CD14-positive monocyte (primary cell): ENCODE data around the gene ATG4B. TPM values are rescaled to one million over a fixed set of nuclear protein-coding genes. Genes with fewer than 3 reads are reported as not detected.

Source experiments
- DNase-seq, 3 donors: peaks; one replicate each; pipeline ENCODE4 v3.0.0-alpha.2; 2011 to 2022
- H2AFZ ChIP-seq: 2 replicates; pipeline ENCODE4 v1.6.0; 2012; ENCODE audit warnings: mild to moderate bottlenecking, low read depth, low read length, inconsistent platforms; ENCODE audit not compliant: insufficient read depth, poor library complexity, severe bottlenecking
- H3K27ac ChIP-seq, 2 donors: 1 replicate in 1 of 2; 2 replicates in 1 of 2; pipeline ENCODE4 v1.5.1; 2012 to 2013; ENCODE audit warnings: low read length in 2 of 2, control low read depth in 1 of 2, inconsistent platforms in 1 of 2, low read depth in 1 of 2, mild to moderate bottlenecking in 1 of 2
- H3K27me3 ChIP-seq, 2 donors: one replicate each; pipeline versions ENCODE4 v1.6.0 to v1.6.1; 2011 to 2013; ENCODE audit warnings: low read length in 2 of 2; ENCODE audit not compliant: control insufficient read depth in 2 of 2, insufficient read depth in 2 of 2
- H3K36me3 ChIP-seq, 2 donors: replicated peaks in 1 of 2; 1 replicate in 1 of 2; 2 replicates in 1 of 2; pipeline versions ENCODE4 v1.5.1 to v1.6.1; 2012 to 2013; ENCODE audit warnings: low read length in 2 of 2, control low read depth in 1 of 2, inconsistent platforms in 1 of 2, mild to moderate bottlenecking in 1 of 2; ENCODE audit not compliant: insufficient read depth in 2 of 2, control insufficient read depth in 1 of 2
- H3K4me1 ChIP-seq, 2 donors: 1 replicate in 1 of 2; 2 replicates in 1 of 2; pipeline versions ENCODE4 v1.5.1 to v1.6.1; 2012 to 2013; ENCODE audit warnings: low read length in 2 of 2, control low read depth in 1 of 2, inconsistent platforms in 1 of 2, mild to moderate bottlenecking in 1 of 2, moderate library complexity in 1 of 2; ENCODE audit not compliant: insufficient read depth in 2 of 2, control insufficient read depth in 1 of 2
- H3K4me2 ChIP-seq: replicated peaks from 2 replicates; pipeline ENCODE3; 2012; ENCODE audit warnings: low read length, moderate library complexity, mild to moderate bottlenecking; ENCODE audit not compliant: poor library complexity, severe bottlenecking; ENCODE audit errors: extremely low read depth
- H3K4me3 ChIP-seq, 3 experiments: fragments of 200-600 bp in 1 of 3; sonication (generic) in 1 of 3; replicated peaks in 1 of 3; 1 replicate in 2 of 3; 2 replicates in 1 of 3; pipeline ENCODE4 v1.5.1; 2011 to 2013; ENCODE audit warnings: low read length in 3 of 3, mild to moderate bottlenecking in 3 of 3, control low read depth in 2 of 3, low read depth in 2 of 3, inconsistent platforms in 1 of 3, moderate library complexity in 1 of 3
- H3K79me2 ChIP-seq: 2 replicates; pipeline ENCODE4 v1.6.0; 2012; ENCODE audit warnings: mild to moderate bottlenecking, control low read depth, inconsistent platforms, low read length, moderate library complexity; ENCODE audit not compliant: insufficient read depth
- H3K9ac ChIP-seq: 2 replicates; pipeline ENCODE4 v1.6.0; 2017; ENCODE audit warnings: low read length, mild to moderate bottlenecking; ENCODE audit not compliant: insufficient read depth, poor library complexity, severe bottlenecking
- H3K9me3 ChIP-seq, 2 donors: replicated peaks in 1 of 2; 1 replicate in 1 of 2; 2 replicates in 1 of 2; pipeline versions ENCODE4 v1.5.1 to v1.6.1; 2012 to 2013; ENCODE audit warnings: low read length in 2 of 2, control low read depth in 1 of 2; ENCODE audit not compliant: control insufficient read depth in 1 of 2, insufficient read depth in 1 of 2
- H4K20me1 ChIP-seq: 2 replicates; pipeline ENCODE4 v1.6.0; 2012; ENCODE audit warnings: mild to moderate bottlenecking, low read length, control low read depth, moderate library complexity; ENCODE audit not compliant: insufficient read depth
- H3K27ac Mint-ChIP-seq, 7 donors: one replicate each; pipeline ENCODE4 v1.8.0; 2020; ENCODE audit warnings: mild to moderate bottlenecking in 7 of 7, mixed read lengths in 7 of 7, moderate library complexity in 6 of 7, inconsistent platforms in 2 of 7
- H3K27me3 Mint-ChIP-seq, 3 donors: one replicate each; pipeline ENCODE4 v1.8.0; 2021 to 2022; ENCODE audit warnings: low read depth in 3 of 3, mild to moderate bottlenecking in 3 of 3, mixed read lengths in 3 of 3, moderate library complexity in 3 of 3, inconsistent platforms in 1 of 3
- H3K36me3 Mint-ChIP-seq, 2 donors: one replicate each; pipeline ENCODE4 v1.8.0; 2020; ENCODE audit warnings: mixed read lengths in 2 of 2, inconsistent platforms in 1 of 2, mild to moderate bottlenecking in 1 of 2
- H3K4me1 Mint-ChIP-seq: one replicate; pipeline ENCODE4 v1.8.0; 2020; ENCODE audit warnings: mild to moderate bottlenecking, mixed read lengths
- H3K4me3 Mint-ChIP-seq, 2 donors: one replicate each; pipeline ENCODE4 v1.8.0; 2020; ENCODE audit warnings: mild to moderate bottlenecking in 2 of 2, mixed read lengths in 2 of 2, moderate library complexity in 1 of 2
- H3K9me3 Mint-ChIP-seq, 7 donors: one replicate each; pipeline ENCODE4 v1.8.0; 2020 to 2022; ENCODE audit warnings: mixed read lengths in 7 of 7, mild to moderate bottlenecking in 6 of 7, moderate library complexity in 6 of 7, inconsistent platforms in 2 of 7
- WGBS: methylation state at CpG from one replicate; pipeline ENCODE4 v1.1.5; 2013; ENCODE audit warnings: missing lambda C conversion rate; ENCODE audit not compliant: insufficient coverage; 5-methylcytosine and 5-hydroxymethylcytosine counted together
- intact Hi-C, 2 donors: fragments of 100-400 bp; cut with micrococcal nuclease; formaldehyde crosslinking; loops; one replicate each; pipeline versions ENCODE4 v1.15.0 to v1.15.1; 2023
- polyA plus RNA-seq, 3 donors: library from polyadenylated mRNA; depleted of rRNA in 1 of 3; unstranded in 2 of 3; stranded (reverse) in 1 of 3; fragments of 300-500 nt in 2 of 3; fragments of >200 nt in 1 of 3; fragmentation: Illumina TruSeq in 2 of 3; gene quantifications; 1 replicate in 2 of 3; 2 replicates in 1 of 3; pipeline ENCODE4 v1.2.3, GENCODE V29; 2012 to 2021
- TF ChIP-seq, protein P1 (sequence below): fragments of 200-600 bp; IDR thresholded peaks from one replicate; pipeline ENCODE4 v1.8.0; 2022; ENCODE audit warnings: antibody characterized with exemption, mild to moderate bottlenecking

ATG4B gene
- polyA plus RNA-seq, 3 donors: 54.5 to 202 (median 58.9) TPM

- Histone ChIP-seq H3K4me3 (no peak overlapping the region), H2AFZ (no peak overlapping the region), H3K27me3 (no peaks in the 10 kb centered on the region), H3K79me2 (no peaks in the 10 kb centered on the region), H3K36me3 (peaks cover 66 to 92% of the 10 kb centered on the region in 2 donors), H3K27ac (no peak overlapping the region), H3K9ac (no peak overlapping the region), H3K4me1 (no peaks in the 10 kb centered on the region), H4K20me1 (peaks cover 3% of the 10 kb centered on the region), H3K4me2 (no peak overlapping the region), H3K9me3 (no peaks in the 10 kb centered on the region)
- Mint-ChIP-seq H3K27me3 (no peaks in the 10 kb centered on the region), H3K4me1 (no peaks in the 10 kb centered on the region), H3K36me3 (peaks cover 63 to 83% of the 10 kb centered on the region in 2 donors), H3K4me3 (no peak overlapping the region), H3K27ac (no peak overlapping the region), H3K9me3 (no peaks in the 10 kb centered on the region)
- DNase-seq: no peak
- WGBS: 96% methylated on average over 29 of the region's 31 CpGs
- intact Hi-C loops: no loop called here
- TF ChIP-seq, protein P1, sequence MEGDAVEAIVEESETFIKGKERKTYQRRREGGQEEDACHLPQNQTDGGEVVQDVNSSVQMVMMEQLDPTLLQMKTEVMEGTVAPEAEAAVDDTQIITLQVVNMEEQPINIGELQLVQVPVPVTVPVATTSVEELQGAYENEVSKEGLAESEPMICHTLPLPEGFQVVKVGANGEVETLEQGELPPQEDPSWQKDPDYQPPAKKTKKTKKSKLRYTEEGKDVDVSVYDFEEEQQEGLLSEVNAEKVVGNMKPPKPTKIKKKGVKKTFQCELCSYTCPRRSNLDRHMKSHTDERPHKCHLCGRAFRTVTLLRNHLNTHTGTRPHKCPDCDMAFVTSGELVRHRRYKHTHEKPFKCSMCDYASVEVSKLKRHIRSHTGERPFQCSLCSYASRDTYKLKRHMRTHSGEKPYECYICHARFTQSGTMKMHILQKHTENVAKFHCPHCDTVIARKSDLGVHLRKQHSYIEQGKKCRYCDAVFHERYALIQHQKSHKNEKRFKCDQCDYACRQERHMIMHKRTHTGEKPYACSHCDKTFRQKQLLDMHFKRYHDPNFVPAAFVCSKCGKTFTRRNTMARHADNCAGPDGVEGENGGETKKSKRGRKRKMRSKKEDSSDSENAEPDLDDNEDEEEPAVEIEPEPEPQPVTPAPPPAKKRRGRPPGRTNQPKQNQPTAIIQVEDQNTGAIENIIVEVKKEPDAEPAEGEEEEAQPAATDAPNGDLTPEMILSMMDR: no peak
These were observed 33.0 kb downstream of the ATG4B start for GRCh38 chr2:241670333-241671110.

DNA sequence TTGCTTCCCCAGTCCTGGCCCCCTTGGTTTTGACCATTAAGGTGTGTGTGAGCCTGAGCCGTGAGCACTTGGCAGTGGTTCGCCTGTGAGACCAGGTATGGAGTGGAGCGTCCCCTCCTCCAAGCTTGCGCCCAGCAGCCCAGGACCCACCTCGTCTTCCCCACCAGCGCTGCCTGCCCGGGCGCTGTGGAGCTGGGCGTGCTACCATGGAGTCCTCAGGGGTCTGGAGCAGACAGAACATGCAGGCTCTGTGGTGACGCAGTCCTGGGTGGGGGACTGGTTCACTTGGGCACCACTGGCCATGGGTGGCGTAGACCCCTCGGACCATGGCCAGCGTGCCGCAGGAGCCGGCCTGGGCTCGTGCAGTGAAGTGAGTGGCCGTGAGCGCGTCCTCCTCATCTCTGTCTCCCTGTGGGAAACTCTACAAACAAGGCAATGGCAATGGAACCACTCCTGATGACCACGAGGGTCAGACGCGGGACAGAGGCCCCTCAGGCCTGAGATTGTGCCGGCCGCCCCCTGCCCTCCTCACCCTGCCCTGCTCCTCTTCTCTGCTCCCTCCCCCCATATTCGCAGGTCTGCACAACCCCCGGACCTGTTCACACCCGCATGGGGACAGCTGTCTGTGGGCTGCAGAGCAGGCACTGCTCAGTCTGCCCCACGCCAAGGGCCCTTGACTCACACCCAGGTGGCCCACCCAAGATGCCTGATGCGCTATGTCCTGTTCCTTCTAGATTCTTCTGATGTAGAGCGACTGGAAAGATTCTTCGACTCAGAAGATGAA is 34.2 kb downstream of the ATG4B start:
- WGBS: 99% methylated on average over 25 of the region's 31 CpGs
- H2AFZ ChIP-seq: no peak overlapping the region
- no peaks in the 10 kb centered on the region for H3K9me3 ChIP-seq
- TF ChIP-seq, protein P1: no peak
- peaks cover 66 to 91% of the 10 kb centered on the region in 2 donors for H3K36me3 ChIP-seq
- no peak overlapping the region for H3K27ac ChIP-seq
- no peaks in the 10 kb centered on the region for H3K4me1 Mint-ChIP-seq
- no peak overlapping the region for H3K9ac ChIP-seq
- H3K4me3 Mint-ChIP-seq: no peak overlapping the region
- no peak overlapping the region for H3K27ac Mint-ChIP-seq
- H3K9me3 Mint-ChIP-seq: no peaks in the 10 kb centered on the region
- H4K20me1 ChIP-seq: no peaks in the 10 kb centered on the region
- H3K27me3 Mint-ChIP-seq: no peaks in the 10 kb centered on the region
- no peaks in the 10 kb centered on the region for H3K27me3 ChIP-seq
- no peak overlapping the region for H3K4me2 ChIP-seq
- intact Hi-C loops: no loop called here
- H3K79me2 ChIP-seq: no peaks in the 10 kb centered on the region
- DNase-seq: no peak
- peaks cover 61 to 86% of the 10 kb centered on the region in 2 donors for H3K36me3 Mint-ChIP-seq
- H3K4me3 ChIP-seq: no peak overlapping the region
- no peaks in the 10 kb centered on the region for H3K4me1 ChIP-seq
